Transverse colon (tissue), 4 donors: ENCODE data around the gene ACO1.

ENCODE experiments used
- EP300 ChIP-seq: sonication (generic); formaldehyde crosslinking; IDR thresholded peaks from one replicate; pipeline ENCODE4 v1.6.1; 2017; ENCODE audit warnings: antibody characterized with exemption, low read depth
- POLR2A ChIP-seq: fragments of 450-650 bp; IDR thresholded peaks from one replicate; pipeline ENCODE4 v1.6.1; 2016; ENCODE audit warnings: antibody characterized with exemption, mild to moderate bottlenecking, moderate library complexity
- POLR2AphosphoS5 ChIP-seq, 3 donors: sonication (generic); formaldehyde crosslinking; IDR thresholded peaks; one replicate each; pipeline ENCODE4 v1.6.1; 2016; ENCODE audit warnings: antibody characterized with exemption in 3 of 3
- TF ChIP-seq, protein P1 (sequence below), 5 experiments: fragments of 200-600 bp in 3 of 5; fragments of 450-650 bp in 2 of 5; sonication (generic) in 3 of 5; IDR thresholded peaks; 1 replicate in 2 of 5; 2 replicates in 3 of 5; pipeline ENCODE4 v1.5.1; 2016 to 2017; ENCODE audit warnings: antibody characterized with exemption in 5 of 5, inconsistent platforms in 3 of 5, mild to moderate bottlenecking in 2 of 5, moderate library complexity in 1 of 5

DNA sequence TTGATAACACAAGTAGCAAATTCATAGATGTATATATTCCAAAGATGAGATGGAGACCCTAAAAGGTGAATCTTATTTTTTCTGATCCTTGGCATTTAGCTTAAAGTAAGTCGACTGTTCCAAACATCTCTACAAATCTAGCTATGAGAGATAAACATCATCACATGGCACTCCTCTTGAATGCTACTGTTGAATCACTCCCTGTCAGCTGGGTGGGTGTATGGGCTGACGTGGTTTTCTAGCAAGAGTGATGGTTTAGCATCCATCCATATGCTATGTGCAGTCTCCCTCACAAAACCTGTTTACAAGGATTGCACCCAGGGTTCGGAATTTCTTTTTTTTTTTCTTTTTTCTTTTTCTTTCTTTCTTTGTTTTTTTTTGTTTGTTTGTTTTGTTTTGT, 13.8 kb downstream of the ACO1 start:
- TF ChIP-seq, protein P1, sequence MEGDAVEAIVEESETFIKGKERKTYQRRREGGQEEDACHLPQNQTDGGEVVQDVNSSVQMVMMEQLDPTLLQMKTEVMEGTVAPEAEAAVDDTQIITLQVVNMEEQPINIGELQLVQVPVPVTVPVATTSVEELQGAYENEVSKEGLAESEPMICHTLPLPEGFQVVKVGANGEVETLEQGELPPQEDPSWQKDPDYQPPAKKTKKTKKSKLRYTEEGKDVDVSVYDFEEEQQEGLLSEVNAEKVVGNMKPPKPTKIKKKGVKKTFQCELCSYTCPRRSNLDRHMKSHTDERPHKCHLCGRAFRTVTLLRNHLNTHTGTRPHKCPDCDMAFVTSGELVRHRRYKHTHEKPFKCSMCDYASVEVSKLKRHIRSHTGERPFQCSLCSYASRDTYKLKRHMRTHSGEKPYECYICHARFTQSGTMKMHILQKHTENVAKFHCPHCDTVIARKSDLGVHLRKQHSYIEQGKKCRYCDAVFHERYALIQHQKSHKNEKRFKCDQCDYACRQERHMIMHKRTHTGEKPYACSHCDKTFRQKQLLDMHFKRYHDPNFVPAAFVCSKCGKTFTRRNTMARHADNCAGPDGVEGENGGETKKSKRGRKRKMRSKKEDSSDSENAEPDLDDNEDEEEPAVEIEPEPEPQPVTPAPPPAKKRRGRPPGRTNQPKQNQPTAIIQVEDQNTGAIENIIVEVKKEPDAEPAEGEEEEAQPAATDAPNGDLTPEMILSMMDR (IDR thresholded peaks at IDR 0.05) = no peak
- TF ChIP-seq POLR2A = no peak
- TF ChIP-seq POLR2AphosphoS5 (IDR thresholded peaks at IDR 0.05) = no peak
- TF ChIP-seq EP300 = no peak
